Stimulated activated CD4-positive, alpha-beta T cell treated with anti-CD3 and anti-CD28 coated beads, Interleukin-4, amount 100 ng/mL, for 24 hours (primary cell): Measurements from ENCODE around the gene MEFV.
A peak's percentile ranks its signal among the peaks of the same experiment; 100 is the strongest.
"Not testable (repeated sequence)": the region's sequence is repeated elsewhere in the genome, so short reads cannot be mapped to it uniquely, and the experiment has no call there.

Source experiments
- DNase-seq: peaks from one replicate; pipeline ENCODE4 v3.0.0-alpha.2; 2020

Gene MEFV

GRCh38 chr16:3214904-3215600, 41.4 kb downstream of the MEFV start:
- peak; percentile 24 for DNase-seq

GRCh38 chr16:3212567-3212966, 43.9 kb downstream of the MEFV start:
- no peak for DNase-seq

GRCh38 chr16:3212006-3212405, 44.4 kb downstream of the MEFV start:
- DNase-seq = no peak

GRCh38 chr16:3207086-3207953, 49.1 kb downstream of the MEFV start:
- no peak for DNase-seq

- not testable (repeated sequence) for DNase-seq
Observed at GRCh38 chr16:3205939-3206338, 50.5 kb downstream of the MEFV start.

GRCh38 chr16:3202903-3203539, 53.4 kb downstream of the MEFV start:
- DNase-seq = no peak

- no peak for DNase-seq
Observed at GRCh38 chr16:3198334-3199072, 57.9 kb downstream of the MEFV start.

GRCh38 chr16:3197694-3198333, 58.6 kb downstream of the MEFV start:
- not testable (repeated sequence) for DNase-seq

- no peak for DNase-seq
Observed at GRCh38 chr16:3195975-3196374, 60.5 kb downstream of the MEFV start.

- DNase-seq = no peak
Observed at GRCh38 chr16:3194792-3195191, 61.6 kb downstream of the MEFV start.

- no peak for DNase-seq
Observed at GRCh38 chr16:3193221-3194212, 62.9 kb downstream of the MEFV start.

- no peak for DNase-seq
Observed at GRCh38 chr16:3192476-3193019, 63.9 kb downstream of the MEFV start.
